Mesenchymal stem cell (in vitro differentiated cells and primary cell): Measurements from ENCODE around the gene CD6.
A peak's percentile ranks its signal among the peaks of the same experiment; 100 is the strongest.

Source experiments
- DNase-seq: peaks from one replicate; pipeline ENCODE4 v3.0.0-alpha.2; 2013
- H2AFZ ChIP-seq: one replicate; pipeline ENCODE4 v1.6.1; 2013; ENCODE audit warnings: low read depth, mild to moderate bottlenecking, control low read depth, inconsistent platforms, low read length, moderate library complexity
- H2AK5ac ChIP-seq: 2 replicates; pipeline ENCODE4 v1.6.1; 2013; ENCODE audit warnings: low read length, moderate library complexity, mild to moderate bottlenecking, inconsistent platforms; ENCODE audit not compliant: severe bottlenecking
- H2BK120ac ChIP-seq: one replicate; pipeline ENCODE4 v1.6.1; 2013; ENCODE audit warnings: low read depth, mild to moderate bottlenecking, inconsistent platforms, low read length, moderate library complexity
- H2BK12ac ChIP-seq, 2 experiments: one replicate each; pipeline ENCODE4 v1.6.1; 2013; ENCODE audit warnings: inconsistent platforms in 2 of 2, low read length in 2 of 2, mild to moderate bottlenecking in 2 of 2, moderate library complexity in 2 of 2, control low read depth in 1 of 2
- H2BK15ac ChIP-seq: one replicate; pipeline ENCODE4 v1.6.1; 2013; ENCODE audit warnings: mild to moderate bottlenecking, low read depth, inconsistent platforms; ENCODE audit not compliant: poor library complexity, severe bottlenecking
- H2BK5ac ChIP-seq: 2 replicates; pipeline ENCODE4 v1.6.1; 2013; ENCODE audit warnings: low read depth, mild to moderate bottlenecking, low read length, control low read depth, inconsistent platforms; ENCODE audit not compliant: poor library complexity, severe bottlenecking
- H3K14ac ChIP-seq, 2 experiments: one replicate each; pipeline ENCODE4 v1.6.1; 2013; ENCODE audit warnings: inconsistent platforms in 2 of 2, low read length in 2 of 2, control low read depth in 1 of 2, mild to moderate bottlenecking in 1 of 2, moderate library complexity in 1 of 2
- H3K18ac ChIP-seq, 2 experiments: one replicate each; pipeline ENCODE4 v1.6.1; 2013; ENCODE audit warnings: inconsistent platforms in 2 of 2, low read length in 2 of 2, control low read depth in 1 of 2, low read depth in 1 of 2, mild to moderate bottlenecking in 1 of 2
- H3K23ac ChIP-seq, 2 experiments: one replicate each; pipeline ENCODE4 v1.6.1; 2013; ENCODE audit warnings: inconsistent platforms in 2 of 2, low read length in 2 of 2, mild to moderate bottlenecking in 2 of 2, moderate library complexity in 2 of 2, control low read depth in 1 of 2
- H3K27ac ChIP-seq: 2 replicates; pipeline ENCODE4 v1.5.1; 2013; ENCODE audit warnings: mild to moderate bottlenecking, moderate library complexity, low read length, control low read depth, inconsistent platforms; ENCODE audit not compliant: poor library complexity, severe bottlenecking
- H3K27me3 ChIP-seq, 2 experiments: 2 replicates each; pipeline versions ENCODE4 v1.6.1 to v1.7.0; 2013; ENCODE audit warnings: low read length in 2 of 2, mild to moderate bottlenecking in 2 of 2, moderate library complexity in 2 of 2, control low read depth in 1 of 2, inconsistent platforms in 1 of 2; ENCODE audit not compliant: control insufficient read depth in 1 of 2, insufficient read depth in 1 of 2
- H3K36me3 ChIP-seq, 2 experiments: 2 replicates each; pipeline versions ENCODE4 v1.6.1 to v1.7.0; 2013; ENCODE audit warnings: low read length in 2 of 2, control low read depth in 1 of 2, inconsistent platforms in 1 of 2, low read depth in 1 of 2, mild to moderate bottlenecking in 1 of 2; ENCODE audit not compliant: insufficient read depth in 2 of 2, control insufficient read depth in 1 of 2
- H3K4ac ChIP-seq, 2 experiments: one replicate each; pipeline ENCODE4 v1.6.1; 2013; ENCODE audit warnings: inconsistent platforms in 2 of 2, low read length in 2 of 2, mild to moderate bottlenecking in 2 of 2, moderate library complexity in 2 of 2, control low read depth in 1 of 2, low read depth in 1 of 2
- H3K4me1 ChIP-seq: 2 replicates; pipeline ENCODE4 v1.6.1; 2013; ENCODE audit warnings: low read depth, low read length, control low read depth; ENCODE audit not compliant: control insufficient read depth, insufficient read depth
- H3K4me2 ChIP-seq: 2 replicates; pipeline ENCODE4 v1.6.1; 2013; ENCODE audit warnings: low read length, mild to moderate bottlenecking, inconsistent platforms; ENCODE audit not compliant: poor library complexity, severe bottlenecking
- H3K4me3 ChIP-seq, 2 experiments: 2 replicates each; pipeline versions ENCODE4 v1.5.1 to v1.7.0; 2013; ENCODE audit warnings: low read length in 2 of 2, mild to moderate bottlenecking in 2 of 2, control low read depth in 1 of 2, low read depth in 1 of 2; ENCODE audit not compliant: insufficient read depth in 1 of 2
- H3K79me1 ChIP-seq: replicated peaks from 2 replicates; pipeline ENCODE4 v1.6.1; 2013; ENCODE audit warnings: mild to moderate bottlenecking, control low read depth, low read length, inconsistent platforms; ENCODE audit not compliant: poor library complexity, severe bottlenecking
- H3K9ac ChIP-seq: 2 replicates; pipeline ENCODE4 v1.7.0; 2013; ENCODE audit warnings: mild to moderate bottlenecking, low read length, moderate library complexity
- H3K9me3 ChIP-seq: 2 replicates; pipeline ENCODE4 v1.7.0; 2013; ENCODE audit warnings: mild to moderate bottlenecking, low read length; ENCODE audit not compliant: control insufficient read depth
- H4K8ac ChIP-seq: one replicate; pipeline ENCODE4 v1.6.1; 2013; ENCODE audit warnings: inconsistent platforms, mild to moderate bottlenecking, low read length, moderate library complexity
- H4K91ac ChIP-seq: one replicate; pipeline ENCODE4 v1.6.1; 2013; ENCODE audit warnings: mild to moderate bottlenecking, low read length, inconsistent platforms
- WGBS: methylation state at CpG from one replicate; pipeline ENCODE4 v1.1.7; 2013; ENCODE audit warnings: mixed read lengths; 5-methylcytosine and 5-hydroxymethylcytosine counted together

CD6 gene

GRCh38 chr11:60957188-60957587 lies 14.3 kb upstream of the CD6 start:
- Histone ChIP-seq H3K4ac (no peak overlapping the region), H3K14ac (no peak overlapping the region), H4K8ac (no peak overlapping the region), H2BK15ac (no peak overlapping the region), H3K9ac (no peak overlapping the region), H3K27ac (no peak overlapping the region), H2AK5ac (no peak overlapping the region), H2AFZ (no peak overlapping the region), H3K27me3 (peaks cover 0 to 15% of the 10 kb centered on the region in 2 experiments), H2BK12ac (no peak overlapping the region), H3K36me3 (no peaks in the 10 kb centered on the region), H2BK120ac (no peak overlapping the region), H3K9me3 (no peaks in the 10 kb centered on the region), H3K79me1 (no peaks in the 10 kb centered on the region), H4K91ac (no peak overlapping the region), H3K4me2 (no peak overlapping the region), H3K18ac (no peak overlapping the region), H3K4me3 (no peak overlapping the region), H3K4me1 (peaks cover 5% of the 10 kb centered on the region), H3K23ac (no peak overlapping the region), H2BK5ac (no peak overlapping the region)
- no peak for DNase-seq
- WGBS, result 92% methylated on average over 3 of the region's 4 CpGs

- Histone ChIP-seq H3K4me1 (no peaks in the 10 kb centered on the region), H3K14ac (no peak overlapping the region), H3K18ac (no peak overlapping the region), H2AFZ (no peak overlapping the region), H3K27ac (no peak overlapping the region), H3K4me2 (no peak overlapping the region), H3K79me1 (no peaks in the 10 kb centered on the region), H3K9ac (no peak overlapping the region), H3K4me3 (no peak overlapping the region), H2BK5ac (no peak overlapping the region), H4K91ac (no peak overlapping the region), H3K27me3 (peaks cover 0 to 15% of the 10 kb centered on the region in 2 experiments), H3K4ac (no peak overlapping the region), H2AK5ac (no peak overlapping the region), H3K36me3 (no peaks in the 10 kb centered on the region), H2BK120ac (no peak overlapping the region), H3K9me3 (no peaks in the 10 kb centered on the region), H3K23ac (no peak overlapping the region), H2BK15ac (no peak overlapping the region), H2BK12ac (no peak overlapping the region), H4K8ac (no peak overlapping the region)
- 74% methylated on average over 6 of the region's 6 CpGs for WGBS
- no peak for DNase-seq
Observed at GRCh38 chr11:60959431-60959830, 12.0 kb upstream of the CD6 start.

- H3K14ac ChIP-seq, result no peak overlapping the region
- H3K4me3 ChIP-seq, result no peak overlapping the region
- DNase-seq, result no peak
- no peaks in the 10 kb centered on the region for H3K4me1 ChIP-seq
- H3K79me1 ChIP-seq, result no peaks in the 10 kb centered on the region
- H3K23ac ChIP-seq, result no peak overlapping the region
- no peak overlapping the region for H2BK5ac ChIP-seq
- no peak overlapping the region for H3K9ac ChIP-seq
- H3K27me3 ChIP-seq, result peaks cover 0 to 15% of the 10 kb centered on the region in 2 experiments
- no peaks in the 10 kb centered on the region for H3K36me3 ChIP-seq
- no peak overlapping the region for H2BK120ac ChIP-seq
- H3K27ac ChIP-seq, result no peak overlapping the region
- H2BK15ac ChIP-seq, result no peak overlapping the region
- no peak overlapping the region for H4K91ac ChIP-seq
- no peak overlapping the region for H2BK12ac ChIP-seq
- H3K4ac ChIP-seq, result no peak overlapping the region
- no peak overlapping the region for H3K18ac ChIP-seq
- 88% methylated on average over 7 of the region's 7 CpGs for WGBS
- no peaks in the 10 kb centered on the region for H3K9me3 ChIP-seq
- no peak overlapping the region for H2AK5ac ChIP-seq
- no peak overlapping the region for H3K4me2 ChIP-seq
- H2AFZ ChIP-seq, result no peak overlapping the region
- H4K8ac ChIP-seq, result no peak overlapping the region
Observed at GRCh38 chr11:60960405-60960804, 11.1 kb upstream of the CD6 start.

GRCh38 chr11:60964801-60965200 lies 6.7 kb upstream of the CD6 start:
- H3K23ac ChIP-seq, result peak overlapping the region in 1 of 2 experiments; percentile 24
- WGBS, result 78% methylated on average over 6 of the region's 6 CpGs

More at GRCh38 chr11:60964801-60965200, 6.7 kb upstream of the CD6 start:
- Histone ChIP-seq H3K9ac (no peak overlapping the region), H3K14ac (no peak overlapping the region), H3K4me2 (no peak overlapping the region), H3K79me1 (no peaks in the 10 kb centered on the region), H3K27ac (no peak overlapping the region), H2BK12ac (no peak overlapping the region), H2BK15ac (no peak overlapping the region), H3K18ac (no peak overlapping the region), H4K91ac (no peak overlapping the region), H3K36me3 (no peaks in the 10 kb centered on the region), H3K4me3 (no peak overlapping the region), H3K4ac (no peak overlapping the region), H4K8ac (no peak overlapping the region), H2BK5ac (no peak overlapping the region), H2AFZ (no peak overlapping the region), H2BK120ac (no peak overlapping the region), H3K9me3 (peaks cover 4% of the 10 kb centered on the region), H3K27me3 (peaks cover 12 to 19% of the 10 kb centered on the region in 2 experiments), H3K4me1 (no peaks in the 10 kb centered on the region), H2AK5ac (no peak overlapping the region)
- DNase-seq, result no peak
